GM12878 (cell line): Measurements from ENCODE around the gene FCHSD2. TPM values are rescaled to one million over a fixed set of nuclear protein-coding genes. Genes with fewer than 3 reads are reported as not detected.

Experiments
- ATAC-seq: fragments of 200-7000 bp; cut with Tn5 transposase; 3 replicates; pipeline ENCODE4 v1.9.1; 2020; ENCODE audit warnings: mild to moderate bottlenecking, moderate library complexity
- BruUV-seq: library from RNA; stranded (reverse); fragments of 400-500 nt; replicated peaks from 2 replicates; lab custom pipeline; 2021; lab: Mats Ljungman, UMichigan
- CTCF ChIA-PET: fragments of 300-600 bp; sonication (Branson Sonifier 250); formaldehyde crosslinking; extraction: SDS; loops from one replicate; lab custom pipeline; 2021; ENCODE audit warnings: inconsistent platforms; lab: Yijun Ruan, JAX
- POLR2A ChIA-PET: fragments of 350-600 bp; formaldehyde crosslinking; extraction: SDS; loops from one replicate; lab custom pipeline; 2021; ENCODE audit warnings: inconsistent platforms; lab: Charles Lee
- RAD21 ChIA-PET: fragments of 300-600 bp; sonication (Branson Sonifier 250); formaldehyde crosslinking; loops from one replicate; lab custom pipeline; 2023; ENCODE audit warnings: antibody characterized with exemption; ENCODE audit not compliant: unreplicated experiment; lab: Charles Lee
- SMC1A ChIA-PET: fragments of 300-600 bp; sonication (Branson Sonifier 250); formaldehyde crosslinking; loops from one replicate; lab custom pipeline; 2023; ENCODE audit not compliant: unreplicated experiment, uncharacterized antibody; lab: Charles Lee
- DNase-seq: peaks from one replicate; pipeline ENCODE4 v3.0.0-alpha.2; 2011; ENCODE audit warnings: low read depth, low spot score
- FAIRE-seq: peaks from 3 replicates; lab custom pipeline; 2011; peaks lifted over from hg19 to GRCh38; lab: Jason Lieb, UNC
- H2AFZ ChIP-seq: 2 replicates; pipeline ENCODE4 v1.6.0; 2011; ENCODE audit warnings: low read depth, low read length, control low read depth; ENCODE audit not compliant: control insufficient read depth
- H3K27ac ChIP-seq: 2 replicates; pipeline ENCODE4 v1.5.1; 2011; ENCODE audit warnings: control low read depth; ENCODE audit not compliant: control insufficient read depth, insufficient read depth
- H3K27me3 ChIP-seq, 2 experiments: replicated peaks in 1 of 2; 2 replicates each; pipeline versions ENCODE4 v1.6.0 to v1.6.1; 2011; ENCODE audit warnings: low read length in 1 of 2; ENCODE audit not compliant: control insufficient read depth in 2 of 2, insufficient read depth in 2 of 2
- H3K36me3 ChIP-seq, 2 experiments: 2 replicates each; pipeline ENCODE4 v1.5.1; 2011; ENCODE audit warnings: low read length in 1 of 2; ENCODE audit not compliant: control insufficient read depth in 2 of 2, insufficient read depth in 2 of 2
- H3K4me1 ChIP-seq: 2 replicates; pipeline ENCODE4 v1.6.1; 2011; ENCODE audit warnings: mild to moderate bottlenecking, low read length, moderate library complexity, mixed read lengths; ENCODE audit not compliant: control insufficient read depth, insufficient read depth
- H3K4me2 ChIP-seq: 2 replicates; pipeline ENCODE4 v1.6.0; 2011; ENCODE audit warnings: control low read depth; ENCODE audit not compliant: control insufficient read depth, insufficient read depth
- H3K4me3 ChIP-seq: fragments of 200-600 bp; sonication (generic); 2 replicates; pipeline ENCODE4 v1.5.1; 2016
- H3K79me2 ChIP-seq: 2 replicates; pipeline ENCODE4 v1.6.0; 2011; ENCODE audit warnings: low read length; ENCODE audit not compliant: control insufficient read depth, insufficient read depth
- H3K9ac ChIP-seq: 2 replicates; pipeline ENCODE4 v1.8.0; 2011; ENCODE audit warnings: low read length, control low read depth, mixed read lengths; ENCODE audit not compliant: control insufficient read depth, insufficient read depth
- H3K9me3 ChIP-seq: replicated peaks from 3 replicates; pipeline ENCODE4 v1.5.1; 2011; ENCODE audit warnings: mild to moderate bottlenecking, low read length; ENCODE audit not compliant: control insufficient read depth, insufficient read depth
- H4K20me1 ChIP-seq: 2 replicates; pipeline ENCODE4 v1.6.0; 2011; ENCODE audit not compliant: control insufficient read depth, insufficient read depth
- TCF7 ChIP-seq: IDR thresholded peaks from 2 replicates; pipeline ENCODE4 v1.6.1; 2014; ENCODE audit warnings: antibody characterized with exemption, borderline replicate concordance
- ZSCAN29 ChIP-seq: fragments of 450-650 bp; IDR thresholded peaks from 2 replicates; pipeline ENCODE4 v1.6.1; 2017; ENCODE audit warnings: mild to moderate bottlenecking, moderate library complexity
- WGBS: methylation state at CpG from one replicate; pipeline ENCODE4 v1.1.6; 2016; ENCODE audit warnings: low lambda C conversion rate; ENCODE audit not compliant: insufficient replicate concordance, insufficient coverage; ENCODE audit errors: missing lambda C conversion rate; 5-methylcytosine and 5-hydroxymethylcytosine counted together
- in situ Hi-C: fragments of 300-500 bp; cut with MboI; formaldehyde crosslinking; loops from 9 replicates; pipeline ENCODE4 v1.14.3; 2018; ENCODE audit warnings: mixed read lengths
- intact Hi-C: fragments of 100-400 bp; cut with micrococcal nuclease; formaldehyde crosslinking; loops from one replicate; pipeline ENCODE4 v1.14.2; 2022; ENCODE audit not compliant: unreplicated experiment
- polyA plus RNA-seq, 11 experiments: library from polyadenylated mRNA; depleted of rRNA in 4 of 11; unstranded in 6 of 11; stranded (reverse) in 5 of 11; fragments of >200 nt; fragmentation: Nextera tagmentation in 4 of 11; fragmentation: Illumina TruSeq in 1 of 11; extraction: Ambion mirVana in 4 of 11; extraction: Trizol in 1 of 11; gene quantifications; 1 replicate in 1 of 11; 2 replicates in 10 of 11; pipeline versions ENCODE4 v1.2.1 to v1.2.3, GENCODE V29; 2011 to 2016; ENCODE audit warnings: inconsistent platforms in 2 of 11, missing spikeins in 2 of 11, low read depth in 1 of 11
- total RNA-seq, 4 experiments: library from RNA; depleted of rRNA in 3 of 4; stranded (reverse); fragments of >200 nt in 3 of 4; fragmentation: Illumina TruSeq in 1 of 4; extraction: Trizol in 1 of 4; gene quantifications; 2 replicates each; pipeline versions ENCODE4 v1.2.1 to v1.2.3, GENCODE V29; 2013 to 2021
- TF ChIP-seq, protein P1 (sequence below): IDR thresholded peaks from 2 replicates; pipeline ENCODE4 v1.6.1; 2011; ENCODE audit warnings: mild to moderate bottlenecking, low read depth, low read length, moderate library complexity; ENCODE audit not compliant: insufficient replicate concordance
- TF ChIP-seq, protein P2 (sequence below): fragments of 450-650 bp; IDR thresholded peaks from 2 replicates; pipeline ENCODE4 v1.6.1; 2016; ENCODE audit warnings: mild to moderate bottlenecking

The FCHSD2 gene
- total and polyA plus RNA-seq, 10 of the 15 experiments (the other 5 are each of a cell fraction or from before 2014, with no cell fraction given): 13.2 to 89.8 (median 47.8) TPM

DNA sequence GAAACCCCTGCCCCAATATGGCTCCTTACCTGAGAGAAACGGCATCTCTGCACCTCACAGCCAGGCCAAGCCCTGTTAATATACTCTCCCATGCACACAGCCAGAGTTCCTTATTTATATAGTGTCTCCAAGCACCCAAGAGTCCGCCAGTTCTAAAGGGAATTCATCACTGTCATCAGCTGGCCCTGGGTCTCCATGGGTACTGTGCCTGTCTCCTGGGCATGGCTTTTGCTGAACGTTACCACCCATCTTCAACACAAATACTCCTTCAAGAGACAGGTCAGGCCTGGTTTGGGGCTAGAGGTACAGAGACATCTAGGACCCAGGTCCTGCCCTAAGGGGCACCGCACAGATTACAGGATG, 329.5 kb downstream of the FCHSD2 start:
- Histone ChIP-seq H3K27me3 (no peaks in the 10 kb centered on the region), H3K4me2 (peak overlapping the region; percentile 99), H3K9ac (peak overlapping the region; percentile 88), H3K4me3 (peak overlapping the region; percentile 89), H2AFZ (peak overlapping the region; percentile 78), H3K9me3 (no peaks in the 10 kb centered on the region), H4K20me1 (no peaks in the 10 kb centered on the region), H3K4me1 (peaks cover 14% of the 10 kb centered on the region), H3K36me3 (peaks cover under 1 to 3% of the 10 kb centered on the region in 2 experiments; a peak in 2 of 4 replicates), H3K27ac (peak overlapping the region; percentile 98), H3K79me2 (peaks cover 55% of the 10 kb centered on the region)
- DNase-seq (no peak), FAIRE-seq (no peak), ATAC-seq (peak; percentile 2)
- WGBS: 5% methylated on average over 4 of the region's 4 CpGs
- RAD21 ChIA-PET: interaction anchor here (0.5 to 4.3 kb wide), 8 partner anchors 19 to 434 kb away, joined by 3 to 45 read pairs (median 6); partner anchors contain the start of gene STARD10
- BruUV-seq: no TSS peak
- in situ Hi-C loops: no loop called here
- CTCF ChIA-PET: interaction anchor here (1.0 to 8.3 kb wide), 10 partner anchors 11 to 365 kb away, joined by 3 to 154 read pairs (median 4); partner anchors contain the start of gene STARD10
- TF ChIP-seq TCF7 (no peak), ZSCAN29 (no peak)
- TF ChIP-seq, protein P1, sequence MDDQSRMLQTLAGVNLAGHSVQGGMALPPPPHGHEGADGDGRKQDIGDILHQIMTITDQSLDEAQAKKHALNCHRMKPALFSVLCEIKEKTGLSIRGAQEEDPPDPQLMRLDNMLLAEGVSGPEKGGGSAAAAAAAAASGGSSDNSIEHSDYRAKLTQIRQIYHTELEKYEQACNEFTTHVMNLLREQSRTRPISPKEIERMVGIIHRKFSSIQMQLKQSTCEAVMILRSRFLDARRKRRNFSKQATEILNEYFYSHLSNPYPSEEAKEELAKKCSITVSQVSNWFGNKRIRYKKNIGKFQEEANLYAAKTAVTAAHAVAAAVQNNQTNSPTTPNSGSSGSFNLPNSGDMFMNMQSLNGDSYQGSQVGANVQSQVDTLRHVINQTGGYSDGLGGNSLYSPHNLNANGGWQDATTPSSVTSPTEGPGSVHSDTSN: peak; percentile 66
- TF ChIP-seq, protein P2, sequence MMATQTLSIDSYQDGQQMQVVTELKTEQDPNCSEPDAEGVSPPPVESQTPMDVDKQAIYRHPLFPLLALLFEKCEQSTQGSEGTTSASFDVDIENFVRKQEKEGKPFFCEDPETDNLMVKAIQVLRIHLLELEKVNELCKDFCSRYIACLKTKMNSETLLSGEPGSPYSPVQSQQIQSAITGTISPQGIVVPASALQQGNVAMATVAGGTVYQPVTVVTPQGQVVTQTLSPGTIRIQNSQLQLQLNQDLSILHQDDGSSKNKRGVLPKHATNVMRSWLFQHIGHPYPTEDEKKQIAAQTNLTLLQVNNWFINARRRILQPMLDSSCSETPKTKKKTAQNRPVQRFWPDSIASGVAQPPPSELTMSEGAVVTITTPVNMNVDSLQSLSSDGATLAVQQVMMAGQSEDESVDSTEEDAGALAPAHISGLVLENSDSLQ: peak; percentile 92
- SMC1A ChIA-PET: interaction anchor here (0.7 to 3.2 kb wide), 12 partner anchors 9 to 365 kb away, joined by 3 to 11 read pairs (median 4); partner anchors contain the start of gene STARD10
- POLR2A ChIA-PET: interaction anchor here (0.9 to 5.4 kb wide), 9 partner anchors 10 to 90 kb away, joined by 3 to 46 read pairs (median 6); partner anchors contain the start of gene STARD10
- intact Hi-C loops: loop anchor here (5.0 to 10.0 kb wide), 2 partner anchors 70 to 228 kb away; no protein-coding TSS in a partner anchor
